ENCODE results near the gene DOCK4.

The DOCK4 gene

GRCh38 chr7:111833466-111833865 is 372.7 kb downstream of the DOCK4 start:
- Histone ChIP-seq H4K20me1 (ENCODE audit: insufficient read depth, low read length, poor library complexity, severe bottlenecking) (no peaks in the 10 kb centered on the region), H3K27me3 (ENCODE audit: insufficient read depth, low read length, poor library complexity, severe bottlenecking) (peaks cover 2% of the 10 kb centered on the region), H3K9me3 (ENCODE audit: insufficient read depth, low read depth, low read length) (no peaks in the 10 kb centered on the region), H3K4me1 (ENCODE audit: insufficient read depth, low read length, poor library complexity, severe bottlenecking) (no peaks in the 10 kb centered on the region), H3K9ac (ENCODE audit: low read depth, low read length, poor library complexity, severe bottlenecking) (no peak overlapping the region), H3K9me2 (replicated peaks; ENCODE audit: low read depth, low read length) (no peaks in the 10 kb centered on the region), H3K4me3 (ENCODE audit: low read length, poor library complexity, severe bottlenecking) (no peak overlapping the region), H3F3A (ENCODE audit: low read depth) (no peaks in the 10 kb centered on the region), H3K36me3 (ENCODE audit: insufficient read depth, low read length) (no peaks in the 10 kb centered on the region), H3K4me2 (ENCODE audit: low read depth, low read length, poor library complexity, severe bottlenecking) (no peak overlapping the region), H3K79me2 (ENCODE audit: insufficient read depth, low read length) (no peaks in the 10 kb centered on the region), H2AFZ (ENCODE audit: low read length) (no peak overlapping the region)
- TF ChIP-seq EZH2phosphoT487 (IDR thresholded peaks at IDR 0.05; ENCODE audit: borderline replicate concordance): no peak
- no peak for TF ChIP-seq CTCF (conservative IDR thresholded peaks at IDR 0.05; ENCODE audit: low read length)

GRCh38 chr7:111832174-111832573 is 374.0 kb downstream of the DOCK4 start:
- Histone ChIP-seq H3K9ac (ENCODE audit: low read depth, low read length, poor library complexity, severe bottlenecking) (no peak overlapping the region), H3K4me3 (ENCODE audit: low read length, poor library complexity, severe bottlenecking) (no peak overlapping the region), H3K9me2 (replicated peaks; ENCODE audit: low read depth, low read length) (no peaks in the 10 kb centered on the region), H3K4me1 (ENCODE audit: insufficient read depth, low read length, poor library complexity, severe bottlenecking) (no peaks in the 10 kb centered on the region), H4K20me1 (ENCODE audit: insufficient read depth, low read length, poor library complexity, severe bottlenecking) (no peaks in the 10 kb centered on the region), H3F3A (ENCODE audit: low read depth) (no peaks in the 10 kb centered on the region), H2AFZ (ENCODE audit: low read length) (no peak overlapping the region), H3K27me3 (ENCODE audit: insufficient read depth, low read length, poor library complexity, severe bottlenecking) (no peaks in the 10 kb centered on the region), H3K4me2 (ENCODE audit: low read depth, low read length, poor library complexity, severe bottlenecking) (no peak overlapping the region), H3K79me2 (ENCODE audit: insufficient read depth, low read length) (no peaks in the 10 kb centered on the region), H3K9me3 (ENCODE audit: insufficient read depth, low read depth, low read length) (no peaks in the 10 kb centered on the region), H3K36me3 (ENCODE audit: insufficient read depth, low read length) (no peaks in the 10 kb centered on the region)
- TF ChIP-seq CTCF (conservative IDR thresholded peaks at IDR 0.05; ENCODE audit: low read length) (no peak), EZH2phosphoT487 (IDR thresholded peaks at IDR 0.05; ENCODE audit: borderline replicate concordance) (no peak)

DNA sequence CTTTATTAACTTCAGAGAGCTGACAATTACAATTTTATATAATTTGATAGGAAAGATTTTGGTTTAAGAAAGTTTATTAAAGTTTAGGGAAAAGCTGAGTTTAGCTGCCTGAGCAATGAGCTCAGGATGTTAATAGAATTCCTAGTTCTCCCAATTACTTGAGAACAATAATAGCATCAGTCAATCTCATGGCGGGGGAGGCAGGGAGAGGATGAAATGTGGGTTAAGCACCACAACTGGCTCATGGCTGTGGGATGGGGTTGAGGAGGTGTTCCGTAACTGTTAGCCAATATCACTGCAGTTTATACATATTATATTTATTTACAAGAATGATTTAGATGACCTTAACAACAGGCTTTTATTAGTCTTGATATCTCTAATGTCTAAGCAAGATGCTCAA is 377.0 kb downstream of the DOCK4 start:
- Histone ChIP-seq H3F3A (ENCODE audit: low read depth) (no peaks in the 10 kb centered on the region), H3K4me2 (ENCODE audit: low read depth, low read length, poor library complexity, severe bottlenecking) (no peak overlapping the region), H3K4me3 (ENCODE audit: low read length, poor library complexity, severe bottlenecking) (no peak overlapping the region), H3K9me3 (ENCODE audit: insufficient read depth, low read depth, low read length) (no peaks in the 10 kb centered on the region), H4K20me1 (ENCODE audit: insufficient read depth, low read length, poor library complexity, severe bottlenecking) (no peaks in the 10 kb centered on the region), H3K9ac (ENCODE audit: low read depth, low read length, poor library complexity, severe bottlenecking) (no peak overlapping the region), H3K36me3 (ENCODE audit: insufficient read depth, low read length) (no peaks in the 10 kb centered on the region), H2AFZ (ENCODE audit: low read length) (no peak overlapping the region), H3K27me3 (ENCODE audit: insufficient read depth, low read length, poor library complexity, severe bottlenecking) (no peaks in the 10 kb centered on the region), H3K79me2 (ENCODE audit: insufficient read depth, low read length) (no peaks in the 10 kb centered on the region), H3K9me2 (replicated peaks; ENCODE audit: low read depth, low read length) (no peaks in the 10 kb centered on the region), H3K4me1 (ENCODE audit: insufficient read depth, low read length, poor library complexity, severe bottlenecking) (no peaks in the 10 kb centered on the region)
- TF ChIP-seq EZH2phosphoT487 (IDR thresholded peaks at IDR 0.05; ENCODE audit: borderline replicate concordance): no peak
- no peak for TF ChIP-seq CTCF (conservative IDR thresholded peaks at IDR 0.05; ENCODE audit: low read length)
